CD4-positive, alpha-beta T cell (primary cell): Measurements from ENCODE around the gene IP6K3. TPM values are rescaled to one million over a fixed set of nuclear protein-coding genes. Genes with fewer than 3 reads are reported as not detected.
A peak's percentile ranks its signal among the peaks of the same experiment; 100 is the strongest.

ENCODE experiments used
- ATAC-seq: fragments of 200-7000 bp; cut with Tn5 transposase; one replicate; pipeline ENCODE4 v1.10.0; 2022; ENCODE audit warnings: mild to moderate bottlenecking; ENCODE audit not compliant: poor library complexity
- CTCF ChIA-PET: fragments of 350-600 bp; sonication (Branson Sonifier 250); formaldehyde crosslinking; loops from one replicate; lab custom pipeline; 2021; ENCODE audit warnings: antibody characterized with exemption, inconsistent platforms; lab: Charles Lee
- POLR2A ChIA-PET: fragments of 350-600 bp; sonication (Branson Sonifier 250); formaldehyde crosslinking; loops from one replicate; lab custom pipeline; 2021; ENCODE audit warnings: antibody characterized with exemption, inconsistent platforms; lab: Charles Lee
- DNase-seq, 14 experiments: peaks; one replicate each; pipeline ENCODE4 v3.0.0-alpha.2; 2013 to 2020; ENCODE audit warnings: mixed read lengths in 2 of 14
- H3K27ac ChIP-seq, 2 donors: one replicate each; pipeline versions ENCODE4 v1.5.1 to v1.7.0; 2013; ENCODE audit warnings: low read length in 2 of 2, low read depth in 1 of 2, mild to moderate bottlenecking in 1 of 2
- H3K27me3 ChIP-seq, 2 experiments: 1 replicate in 1 of 2; 2 replicates in 1 of 2; pipeline versions ENCODE4 v1.6.1 to v1.7.0; 2013; ENCODE audit warnings: low read length in 2 of 2, control low read depth in 1 of 2, mild to moderate bottlenecking in 1 of 2, moderate library complexity in 1 of 2; ENCODE audit not compliant: insufficient read depth in 2 of 2, control insufficient read depth in 1 of 2
- H3K36me3 ChIP-seq: one replicate; pipeline ENCODE4 v1.6.1; 2013; ENCODE audit warnings: low read length, control low read depth; ENCODE audit not compliant: insufficient read depth
- H3K4me1 ChIP-seq: one replicate; pipeline ENCODE4 v1.6.1; 2013; ENCODE audit warnings: low read length, control low read depth; ENCODE audit not compliant: insufficient read depth
- H3K4me3 ChIP-seq: one replicate; pipeline ENCODE4 v1.5.1; 2013; ENCODE audit warnings: mild to moderate bottlenecking, low read length, moderate library complexity
- H3K9me3 ChIP-seq, 2 experiments: 1 replicate in 1 of 2; 2 replicates in 1 of 2; pipeline versions ENCODE4 v1.6.1 to v1.7.0; 2013; ENCODE audit warnings: low read length in 2 of 2, mild to moderate bottlenecking in 2 of 2, control low read depth in 1 of 2, moderate library complexity in 1 of 2; ENCODE audit not compliant: control insufficient read depth in 1 of 2, insufficient read depth in 1 of 2
- H3K27ac Mint-ChIP-seq: one replicate; pipeline ENCODE4 v1.8.0; 2020; ENCODE audit warnings: mixed read lengths
- H3K27me3 Mint-ChIP-seq: one replicate; pipeline ENCODE4 v1.8.0; 2021; ENCODE audit warnings: mixed read lengths
- H3K36me3 Mint-ChIP-seq: one replicate; pipeline ENCODE4 v1.8.0; 2021; ENCODE audit warnings: low read depth, mixed read lengths
- H3K4me1 Mint-ChIP-seq: one replicate; pipeline ENCODE4 v1.8.0; 2021; ENCODE audit warnings: low read depth, mixed read lengths
- H3K4me3 Mint-ChIP-seq: one replicate; pipeline ENCODE4 v1.8.0; 2020; ENCODE audit warnings: mild to moderate bottlenecking, mixed read lengths
- H3K9me3 Mint-ChIP-seq: one replicate; pipeline ENCODE4 v1.8.0; 2020; ENCODE audit warnings: mixed read lengths
- intact Hi-C, 2 experiments: fragments of 100-400 bp; cut with DNase I in 1 of 2; cut with micrococcal nuclease in 1 of 2; formaldehyde crosslinking; loops; one replicate each; pipeline versions ENCODE4 v1.15.1 to v1.9.0; 2023 to 2025; cut with DNase I, micrococcal nuclease
- total RNA-seq, 174 experiments: library from RNA in 2 of 174; stranded (reverse) in 2 of 174; gene quantifications; one replicate each; pipeline ENCODE4 v1.2.3 and lab custom pipeline; 2021 to 2026
- TF ChIP-seq, protein P1 (sequence below): fragments of 200-600 bp; IDR thresholded peaks from one replicate; pipeline ENCODE4 v1.8.0; 2022; ENCODE audit warnings: antibody characterized with exemption, mild to moderate bottlenecking

Gene IP6K3
- total RNA-seq, 2 experiments from 2014 or later = not detected

DNA sequence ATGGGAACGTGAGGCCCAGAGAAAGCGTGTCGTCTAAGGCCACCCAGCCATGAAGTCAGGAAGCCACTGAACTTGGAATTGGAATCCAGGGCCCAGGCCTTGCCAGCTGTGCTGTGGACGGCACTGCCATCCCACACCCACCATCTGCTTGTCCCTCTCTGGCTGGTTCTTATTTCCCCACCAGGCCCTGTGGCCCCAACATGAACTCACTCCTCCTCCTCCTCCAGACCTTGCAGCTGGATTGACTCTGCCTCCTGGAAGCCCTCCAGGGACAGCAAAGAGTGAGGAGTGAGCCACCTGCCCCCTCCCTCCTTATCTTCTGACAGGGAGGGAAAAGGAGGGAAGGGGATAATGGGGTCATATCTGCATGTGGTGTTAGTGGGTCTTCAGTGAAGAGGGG, 16.0 kb upstream of the IP6K3 start:
- TF ChIP-seq, protein P1, sequence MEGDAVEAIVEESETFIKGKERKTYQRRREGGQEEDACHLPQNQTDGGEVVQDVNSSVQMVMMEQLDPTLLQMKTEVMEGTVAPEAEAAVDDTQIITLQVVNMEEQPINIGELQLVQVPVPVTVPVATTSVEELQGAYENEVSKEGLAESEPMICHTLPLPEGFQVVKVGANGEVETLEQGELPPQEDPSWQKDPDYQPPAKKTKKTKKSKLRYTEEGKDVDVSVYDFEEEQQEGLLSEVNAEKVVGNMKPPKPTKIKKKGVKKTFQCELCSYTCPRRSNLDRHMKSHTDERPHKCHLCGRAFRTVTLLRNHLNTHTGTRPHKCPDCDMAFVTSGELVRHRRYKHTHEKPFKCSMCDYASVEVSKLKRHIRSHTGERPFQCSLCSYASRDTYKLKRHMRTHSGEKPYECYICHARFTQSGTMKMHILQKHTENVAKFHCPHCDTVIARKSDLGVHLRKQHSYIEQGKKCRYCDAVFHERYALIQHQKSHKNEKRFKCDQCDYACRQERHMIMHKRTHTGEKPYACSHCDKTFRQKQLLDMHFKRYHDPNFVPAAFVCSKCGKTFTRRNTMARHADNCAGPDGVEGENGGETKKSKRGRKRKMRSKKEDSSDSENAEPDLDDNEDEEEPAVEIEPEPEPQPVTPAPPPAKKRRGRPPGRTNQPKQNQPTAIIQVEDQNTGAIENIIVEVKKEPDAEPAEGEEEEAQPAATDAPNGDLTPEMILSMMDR = no peak
- DNase-seq (no peak), ATAC-seq (no peak)
- intact Hi-C loops = loop anchor here in 1 of 2 experiments (1.0 kb wide), 2 partner anchors 51 to 176 kb away; partner anchors contain the start of gene UQCC2
- CTCF ChIA-PET = interaction anchor here (1.1 kb wide), 1 partner anchor 9 kb away, joined by 5 read pairs; no protein-coding TSS in a partner anchor
- H3K4me3 Mint-ChIP-seq = no peak overlapping the region
- H3K27me3 Mint-ChIP-seq = no peaks in the 10 kb centered on the region
- Histone ChIP-seq H3K27me3 (no peaks in the 10 kb centered on the region), H3K4me3 (no peak overlapping the region), H3K36me3 (no peaks in the 10 kb centered on the region), H3K27ac (no peak overlapping the region), H3K9me3 (peaks cover 0 to 4% of the 10 kb centered on the region in 2 experiments), H3K4me1 (no peaks in the 10 kb centered on the region)
- H3K27ac Mint-ChIP-seq = no peak overlapping the region
- no peaks in the 10 kb centered on the region for H3K36me3 Mint-ChIP-seq
- no peaks in the 10 kb centered on the region for H3K9me3 Mint-ChIP-seq
- POLR2A ChIA-PET = no interaction called here
- no peaks in the 10 kb centered on the region for H3K4me1 Mint-ChIP-seq

DNA sequence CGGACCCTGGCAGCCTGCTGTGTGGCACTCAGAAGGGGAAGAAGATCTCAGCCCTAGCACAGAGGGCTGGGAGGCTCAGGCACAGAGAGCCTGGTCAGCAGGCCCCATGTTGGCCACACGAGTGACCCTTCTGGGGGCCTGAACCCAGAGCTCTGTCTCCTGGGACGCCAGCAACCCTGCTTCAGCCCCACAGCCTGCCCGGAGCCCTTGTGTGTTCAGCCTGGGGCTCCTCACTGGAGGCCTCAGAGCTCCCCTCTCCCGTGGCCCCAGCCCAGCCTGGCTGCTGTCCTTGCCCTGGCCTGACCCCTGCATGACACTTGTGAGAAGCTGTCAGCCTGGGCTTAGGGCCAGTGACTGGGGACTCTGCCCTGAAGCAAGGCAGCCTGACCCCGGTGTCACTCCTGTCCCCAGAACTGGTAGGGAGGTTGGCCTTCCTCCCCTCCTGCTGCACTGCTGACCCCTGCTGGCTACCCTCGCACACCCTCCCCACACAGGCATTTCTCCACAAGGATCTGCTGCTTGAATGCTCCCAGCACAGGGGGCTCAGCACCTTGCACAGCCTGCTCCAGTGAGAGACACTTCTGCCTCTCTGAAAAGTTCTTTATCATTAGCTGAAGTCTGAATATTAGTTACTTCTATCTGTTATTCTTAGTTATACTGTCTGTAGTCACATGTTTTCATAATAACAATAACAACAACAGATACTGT, 15.4 kb upstream of the IP6K3 start:
- TF ChIP-seq, protein P1 = peak; percentile 23
- no peak overlapping the region for H3K27ac ChIP-seq
- intact Hi-C loops = loop anchor here in 1 of 2 experiments (1.0 kb wide), 2 partner anchors 51 to 176 kb away; partner anchors contain the start of gene UQCC2
- peaks cover 0 to under 1% of the 10 kb centered on the region in 2 experiments for H3K9me3 ChIP-seq
- H3K36me3 Mint-ChIP-seq = no peaks in the 10 kb centered on the region
- no peaks in the 10 kb centered on the region for H3K9me3 Mint-ChIP-seq
- ATAC-seq = no peak
- no peak overlapping the region for H3K4me3 ChIP-seq
- no peaks in the 10 kb centered on the region for H3K27me3 Mint-ChIP-seq
- H3K27ac Mint-ChIP-seq = no peak overlapping the region
- no peaks in the 10 kb centered on the region for H3K4me1 Mint-ChIP-seq
- CTCF ChIA-PET = interaction anchor here (1.1 kb wide), 1 partner anchor 9 kb away, joined by 5 read pairs; no protein-coding TSS in a partner anchor
- H3K27me3 ChIP-seq = no peaks in the 10 kb centered on the region
- H3K36me3 ChIP-seq = no peaks in the 10 kb centered on the region
- no peaks in the 10 kb centered on the region for H3K4me1 ChIP-seq
- POLR2A ChIA-PET = no interaction called here
- peak in 11 of 14 experiments; percentile 9 to 59 (median 36) for DNase-seq
- H3K4me3 Mint-ChIP-seq = no peak overlapping the region

DNA sequence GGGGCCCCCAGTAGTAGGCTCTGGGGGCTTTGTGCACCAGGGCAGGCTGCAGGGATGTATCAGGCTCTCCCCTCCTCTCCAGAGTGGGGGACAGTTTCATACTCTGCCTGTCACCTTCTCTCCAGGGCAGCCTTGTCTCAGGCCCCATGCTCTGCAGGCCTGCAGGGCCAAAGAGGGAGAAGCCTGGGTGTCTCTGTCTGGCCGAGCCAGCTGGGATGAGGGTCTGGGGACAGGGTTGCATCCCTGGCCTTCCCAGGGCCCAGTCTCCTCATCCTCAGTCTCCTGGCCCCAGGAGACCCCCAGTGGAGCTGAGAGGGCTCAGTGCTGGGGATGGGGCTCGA, 14.8 kb upstream of the IP6K3 start:
- no peak overlapping the region for H3K4me3 Mint-ChIP-seq
- Histone ChIP-seq H3K9me3 (no peaks in the 10 kb centered on the region), H3K4me3 (no peak overlapping the region), H3K4me1 (no peaks in the 10 kb centered on the region), H3K36me3 (no peaks in the 10 kb centered on the region), H3K27ac (no peak overlapping the region), H3K27me3 (no peaks in the 10 kb centered on the region)
- H3K36me3 Mint-ChIP-seq = no peaks in the 10 kb centered on the region
- H3K27ac Mint-ChIP-seq = no peak overlapping the region
- intact Hi-C loops = no loop called here
- TF ChIP-seq, protein P1 = no peak
- ChIA-PET CTCF (interaction anchor here (1.0 to 1.1 kb wide), 2 partner anchors 10 to 50 kb away, joined by 3 to 5 read pairs; partner anchors contain the start of gene UQCC2), POLR2A (no interaction called here)
- DNase-seq (no peak), ATAC-seq (no peak)
- no peaks in the 10 kb centered on the region for H3K27me3 Mint-ChIP-seq
- no peaks in the 10 kb centered on the region for H3K4me1 Mint-ChIP-seq
- H3K9me3 Mint-ChIP-seq = no peaks in the 10 kb centered on the region
